Gastrocnemius medialis (tissue), 4 donors: ENCODE data around the gene PRDM16. TPM values are rescaled to one million over a fixed set of nuclear protein-coding genes. Genes with fewer than 3 reads are reported as not detected.

ENCODE experiments used
- ATAC-seq, 2 donors: fragments of 150-250 bp; one replicate each; pipeline ENCODE4 v1.9.1; 2016
- DNase-seq, 2 donors: peaks; one replicate each; pipeline ENCODE4 v3.0.0-alpha.2; 2019
- H3K27ac ChIP-seq, 4 donors: fragments of 200-600 bp; sonication (generic); 1 replicate in 1 of 4; 2 replicates in 3 of 4; pipeline ENCODE4 v1.5.1; 2016 to 2018; ENCODE audit warnings: mild to moderate bottlenecking in 2 of 4, moderate library complexity in 1 of 4
- H3K27me3 ChIP-seq, 3 donors: fragments of 200-600 bp; sonication (generic) in 2 of 3; 1 replicate in 1 of 3; 2 replicates in 2 of 3; pipeline versions ENCODE4 v1.5.1 to v1.6.0; 2016 to 2019; ENCODE audit warnings: mild to moderate bottlenecking in 1 of 3, moderate library complexity in 1 of 3
- H3K36me3 ChIP-seq, 2 donors: fragments of 200-600 bp; sonication (generic) in 1 of 2; one replicate each; pipeline ENCODE4 v1.5.1; 2017 to 2018
- H3K4me1 ChIP-seq, 2 donors: fragments of 200-600 bp; sonication (generic) in 1 of 2; one replicate each; pipeline ENCODE4 v1.5.1; 2016 to 2017; ENCODE audit warnings: mild to moderate bottlenecking in 2 of 2
- H3K4me3 ChIP-seq, 4 donors: fragments of 200-600 bp; sonication (generic) in 3 of 4; 1 replicate in 1 of 4; 2 replicates in 3 of 4; pipeline ENCODE4 v1.5.1; 2016 to 2019; ENCODE audit warnings: mild to moderate bottlenecking in 2 of 4
- H3K9me3 ChIP-seq, 3 donors: fragments of 200-600 bp; sonication (generic) in 2 of 3; 1 replicate in 1 of 3; 2 replicates in 2 of 3; pipeline ENCODE4 v1.5.1; 2016 to 2019
- POLR2A ChIP-seq, 2 donors: fragments of 450-650 bp; IDR thresholded peaks; one replicate each; pipeline ENCODE4 v1.6.1; 2017; ENCODE audit warnings: antibody characterized with exemption in 2 of 2, mild to moderate bottlenecking in 2 of 2, moderate library complexity in 2 of 2
- in situ Hi-C, 4 donors: fragments of 200-750 bp; cut with MboI; loops; one replicate each; pipeline versions ENCODE4 v1.15.0 to v1.8.0; 2017; ENCODE audit warnings: low sequenced_read_pairs in 4 of 4
- intact Hi-C: fragments of 100-400 bp; cut with DNase I; formaldehyde crosslinking; loops from one replicate; pipeline ENCODE4 v1.15.1; 2023; ENCODE audit warnings: low total_unique reads
- total RNA-seq, 4 donors: library from RNA; depleted of rRNA; stranded (reverse); fragments of >200 nt; gene quantifications; one replicate each; pipeline versions ENCODE4 v1.1.0 to v1.2.3, GENCODE V29; 2016
- TF ChIP-seq, protein P1 (sequence below), 5 experiments: fragments of 450-650 bp in 3 of 5; fragments of 200-600 bp in 2 of 5; sonication (generic) in 2 of 5; IDR thresholded peaks in 4 of 5; conservative IDR thresholded peaks in 1 of 5; 1 replicate in 4 of 5; 2 replicates in 1 of 5; pipeline ENCODE4 v1.5.1; 2016 to 2019; ENCODE audit warnings: antibody characterized with exemption in 5 of 5, mild to moderate bottlenecking in 3 of 5, moderate library complexity in 3 of 5

Gene PRDM16
- total RNA-seq, 4 donors from 2014 or later, result 0.03 to 0.19 (median 0.17) TPM

DNA sequence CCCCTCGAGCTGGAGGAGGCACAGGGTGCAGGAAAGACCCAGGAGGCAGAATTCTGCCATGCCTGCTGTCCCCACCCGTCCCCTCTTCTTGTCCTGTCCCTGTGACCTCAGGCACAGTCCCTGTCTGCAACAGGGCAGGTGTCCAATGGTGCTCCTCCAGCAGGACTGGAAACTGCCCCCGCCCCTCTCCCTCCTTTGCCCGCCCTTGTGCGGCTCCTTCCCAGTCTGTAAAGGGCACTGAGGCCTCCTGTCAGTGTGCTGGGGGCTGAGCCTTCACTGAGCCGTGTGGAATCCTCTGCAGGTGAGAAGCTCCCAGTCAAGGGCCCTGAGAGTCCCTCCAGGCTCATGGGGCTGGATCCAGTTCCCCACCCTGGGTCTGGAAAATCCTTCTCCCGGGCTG lies 28.9 kb downstream of the PRDM16 start:
- DNase-seq, result no peak
- TF ChIP-seq POLR2A (IDR thresholded peaks at IDR 0.05), result no peak
- TF ChIP-seq, protein P1, sequence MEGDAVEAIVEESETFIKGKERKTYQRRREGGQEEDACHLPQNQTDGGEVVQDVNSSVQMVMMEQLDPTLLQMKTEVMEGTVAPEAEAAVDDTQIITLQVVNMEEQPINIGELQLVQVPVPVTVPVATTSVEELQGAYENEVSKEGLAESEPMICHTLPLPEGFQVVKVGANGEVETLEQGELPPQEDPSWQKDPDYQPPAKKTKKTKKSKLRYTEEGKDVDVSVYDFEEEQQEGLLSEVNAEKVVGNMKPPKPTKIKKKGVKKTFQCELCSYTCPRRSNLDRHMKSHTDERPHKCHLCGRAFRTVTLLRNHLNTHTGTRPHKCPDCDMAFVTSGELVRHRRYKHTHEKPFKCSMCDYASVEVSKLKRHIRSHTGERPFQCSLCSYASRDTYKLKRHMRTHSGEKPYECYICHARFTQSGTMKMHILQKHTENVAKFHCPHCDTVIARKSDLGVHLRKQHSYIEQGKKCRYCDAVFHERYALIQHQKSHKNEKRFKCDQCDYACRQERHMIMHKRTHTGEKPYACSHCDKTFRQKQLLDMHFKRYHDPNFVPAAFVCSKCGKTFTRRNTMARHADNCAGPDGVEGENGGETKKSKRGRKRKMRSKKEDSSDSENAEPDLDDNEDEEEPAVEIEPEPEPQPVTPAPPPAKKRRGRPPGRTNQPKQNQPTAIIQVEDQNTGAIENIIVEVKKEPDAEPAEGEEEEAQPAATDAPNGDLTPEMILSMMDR (IDR thresholded peaks at IDR 0.05 in 4 of 5, conservative IDR thresholded peaks at IDR 0.05 in 1 of 5), result no peak
- Histone ChIP-seq H3K27ac (no peak overlapping the region), H3K4me3 (no peak overlapping the region), H3K4me1 (no peaks in the 10 kb centered on the region), H3K36me3 (no peaks in the 10 kb centered on the region), H3K9me3 (no peaks in the 10 kb centered on the region), H3K27me3 (peaks cover 0 to 3% (median 0%) of the 10 kb centered on the region in 3 donors)
- intact Hi-C loops (no loop called here), in situ Hi-C loops (no loop called here)
- no peak for ATAC-seq

- Histone ChIP-seq H3K27me3 (peaks cover 0 to 3% (median 0%) of the 10 kb centered on the region in 3 donors), H3K36me3 (no peaks in the 10 kb centered on the region), H3K4me1 (no peaks in the 10 kb centered on the region), H3K4me3 (no peak overlapping the region), H3K27ac (no peak overlapping the region), H3K9me3 (no peaks in the 10 kb centered on the region)
- in situ Hi-C loops, result no loop called here
- TF ChIP-seq POLR2A (IDR thresholded peaks at IDR 0.05), result no peak
- TF ChIP-seq, protein P1 (IDR thresholded peaks at IDR 0.05 in 4 of 5, conservative IDR thresholded peaks at IDR 0.05 in 1 of 5), result no peak
- intact Hi-C loops, result no loop called here
- no peak for DNase-seq
- no peak for ATAC-seq
Observed at GRCh38 chr1:3099861-3100260, 30.9 kb downstream of the PRDM16 start.

GRCh38 chr1:3101124-3101939 lies 32.3 kb downstream of the PRDM16 start:
- ATAC-seq, result no peak
- in situ Hi-C loops (no loop called here), intact Hi-C loops (no loop called here)
- no peak overlapping the region for H3K27ac ChIP-seq
- no peaks in the 10 kb centered on the region for H3K9me3 ChIP-seq
- TF ChIP-seq POLR2A (IDR thresholded peaks at IDR 0.05), result no peak
- TF ChIP-seq, protein P1 (IDR thresholded peaks at IDR 0.05 in 4 of 5, conservative IDR thresholded peaks at IDR 0.05 in 1 of 5), result no peak
- H3K4me3 ChIP-seq, result no peak overlapping the region
- peaks cover 0 to 3% (median 0%) of the 10 kb centered on the region in 3 donors for H3K27me3 ChIP-seq
- no peaks in the 10 kb centered on the region for H3K4me1 ChIP-seq
- DNase-seq, result no peak
- H3K36me3 ChIP-seq, result no peaks in the 10 kb centered on the region

DNA sequence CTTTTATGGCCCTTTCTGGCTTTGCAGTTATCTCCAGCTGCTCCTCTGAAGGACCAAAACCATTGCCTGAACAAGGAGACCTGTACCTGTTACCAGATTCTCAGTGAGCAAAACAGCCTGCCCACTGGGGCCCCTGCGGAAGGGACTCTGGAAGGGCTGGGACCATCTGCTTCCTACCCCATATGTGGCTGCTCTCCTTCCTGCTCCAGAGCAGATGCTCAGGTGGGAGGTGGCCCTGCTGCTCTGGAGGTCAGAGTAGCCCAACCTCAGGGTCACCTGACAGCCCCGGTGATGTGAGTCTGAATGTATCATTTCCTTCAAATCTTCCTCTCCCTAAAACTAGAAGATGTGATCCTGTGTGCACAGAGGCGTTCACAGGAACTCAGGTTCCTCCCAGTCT lies 33.6 kb downstream of the PRDM16 start:
- intact Hi-C loops (no loop called here), in situ Hi-C loops (no loop called here)
- H3K4me1 ChIP-seq, result no peaks in the 10 kb centered on the region
- H3K9me3 ChIP-seq, result no peaks in the 10 kb centered on the region
- ATAC-seq (no peak), DNase-seq (no peak)
- no peaks in the 10 kb centered on the region for H3K36me3 ChIP-seq
- H3K27me3 ChIP-seq, result peaks cover 0 to 6% (median 4%) of the 10 kb centered on the region in 3 donors
- no peak for TF ChIP-seq POLR2A (IDR thresholded peaks at IDR 0.05)
- TF ChIP-seq, protein P1 (IDR thresholded peaks at IDR 0.05 in 4 of 5, conservative IDR thresholded peaks at IDR 0.05 in 1 of 5), result no peak
- no peak overlapping the region for H3K27ac ChIP-seq
- no peak overlapping the region for H3K4me3 ChIP-seq
